Spinal cord (tissue), 10 donors: ENCODE measurements around the gene EPHA6. TPM values are rescaled to one million over a fixed set of nuclear protein-coding genes. Genes with fewer than 3 reads are reported as not detected.
"Not testable (repeated sequence)": the region's sequence is repeated elsewhere in the genome, so short reads cannot be mapped to it uniquely, and the experiment has no call there.

Experiments
- DNase-seq, 6 donors: peaks; one replicate each; pipeline versions ENCODE4 v3.0.0 to v3.0.0-alpha.2; 2013 to 2015; ENCODE audit warnings: low spot score in 6 of 6, low read depth in 4 of 6
- H3K27ac ChIP-seq: one replicate; pipeline ENCODE4 v1.5.1; 2013; ENCODE audit warnings: low read depth, low read length, control low read depth
- H3K27me3 ChIP-seq: one replicate; pipeline ENCODE4 v1.6.1; 2013; ENCODE audit warnings: low read length; ENCODE audit not compliant: control insufficient read depth, insufficient read depth
- H3K36me3 ChIP-seq: one replicate; pipeline ENCODE4 v1.6.1; 2013; ENCODE audit warnings: low read length; ENCODE audit not compliant: control insufficient read depth, insufficient read depth
- H3K4me1 ChIP-seq: one replicate; pipeline ENCODE4 v1.6.1; 2013; ENCODE audit warnings: low read length; ENCODE audit not compliant: control insufficient read depth, insufficient read depth
- H3K4me3 ChIP-seq: one replicate; pipeline ENCODE4 v1.5.1; 2013; ENCODE audit warnings: low read depth, low read length, control low read depth
- H3K9me3 ChIP-seq: one replicate; pipeline ENCODE4 v1.6.1; 2013; ENCODE audit warnings: low read length; ENCODE audit not compliant: control insufficient read depth, insufficient read depth
- WGBS: methylation state at CpG from one replicate; pipeline ENCODE4 v1.1.5; 2013; ENCODE audit warnings: missing lambda C conversion rate; ENCODE audit not compliant: insufficient coverage; 5-methylcytosine and 5-hydroxymethylcytosine counted together
- polyA plus RNA-seq, 2 donors: library from polyadenylated mRNA; unstranded; fragments of 120-200 nt; gene quantifications; one replicate each; pipeline ENCODE4 v1.2.1, GENCODE V29; 2013; ENCODE audit not compliant: insufficient read length in 2 of 2
- total RNA-seq, 2 donors: library from RNA; depleted of rRNA in 1 of 2; stranded (reverse); fragments of 120-200 nt in 1 of 2; fragments of >200 nt in 1 of 2; gene quantifications; one replicate each; pipeline versions ENCODE4 v1.2.3 to v1.2.4, GENCODE V29; 2013 to 2014
- donor health status: healthy.

The EPHA6 gene
- total and polyA plus RNA-seq, 4 donors = 5.3 to 78.5 (median 16.0) TPM

DNA sequence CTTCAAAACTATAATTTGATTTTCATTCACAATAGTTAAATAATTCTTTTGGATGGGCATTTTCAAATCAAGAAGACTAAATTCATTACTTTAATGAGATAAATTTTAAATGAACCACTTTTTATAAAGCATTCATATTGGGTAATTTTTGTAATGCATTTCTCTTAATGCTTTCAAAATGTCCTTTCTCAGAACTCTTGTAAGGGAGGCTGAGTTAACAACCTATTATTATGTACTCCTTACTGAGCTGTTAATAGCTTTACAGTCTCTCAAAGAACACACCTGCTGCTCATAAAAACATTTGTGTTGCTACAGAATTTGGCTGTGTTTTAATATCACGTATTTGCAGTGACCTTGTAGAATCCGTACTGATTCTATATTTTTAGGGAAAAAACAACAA is 616.2 kb downstream of the EPHA6 start:
- H3K27me3 ChIP-seq = no peaks in the 10 kb centered on the region
- H3K4me1 ChIP-seq = no peaks in the 10 kb centered on the region
- no CpG with 5 or more reads among the region's 2 CpGs for WGBS
- no peak overlapping the region for H3K4me3 ChIP-seq
- H3K27ac ChIP-seq = no peak overlapping the region
- H3K9me3 ChIP-seq = no peaks in the 10 kb centered on the region
- DNase-seq = peak in 1 of 6 donors; percentile 67
- no peaks in the 10 kb centered on the region for H3K36me3 ChIP-seq

- no peaks in the 10 kb centered on the region for H3K27me3 ChIP-seq
- no CpG with 5 or more reads among the region's 2 CpGs for WGBS
- H3K4me1 ChIP-seq = no peaks in the 10 kb centered on the region
- no peaks in the 10 kb centered on the region for H3K36me3 ChIP-seq
- no peak overlapping the region for H3K27ac ChIP-seq
- DNase-seq = no peak
- H3K9me3 ChIP-seq = no peaks in the 10 kb centered on the region
- no peak overlapping the region for H3K4me3 ChIP-seq
Measured at GRCh38 chr3:97432914-97433313, 618.5 kb downstream of the EPHA6 start.

DNA sequence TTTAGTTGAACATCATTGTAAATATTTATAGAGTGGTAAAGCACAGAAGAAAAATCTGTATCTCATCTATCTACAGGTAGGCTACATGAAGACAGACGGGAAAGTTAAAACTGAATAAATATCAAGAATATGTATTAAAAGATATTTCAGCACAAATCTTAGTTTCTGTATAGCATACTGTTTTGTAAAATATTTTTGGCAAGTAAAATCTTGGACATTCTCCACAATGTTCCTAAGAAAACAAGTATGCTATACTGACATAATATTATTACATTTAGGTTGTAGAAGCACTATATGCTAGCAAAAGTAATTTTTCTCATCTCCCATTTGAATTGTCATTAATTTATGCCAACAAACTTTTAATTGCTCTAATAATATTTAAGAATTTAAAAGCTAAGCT is 623.7 kb downstream of the EPHA6 start:
- H3K36me3 ChIP-seq = no peaks in the 10 kb centered on the region
- H3K4me1 ChIP-seq = no peaks in the 10 kb centered on the region
- no peaks in the 10 kb centered on the region for H3K9me3 ChIP-seq
- DNase-seq = no peak
- WGBS = no CpG with 5 or more reads among the region's 1 CpG
- H3K27ac ChIP-seq = no peak overlapping the region
- H3K4me3 ChIP-seq = no peak overlapping the region
- no peaks in the 10 kb centered on the region for H3K27me3 ChIP-seq

DNA sequence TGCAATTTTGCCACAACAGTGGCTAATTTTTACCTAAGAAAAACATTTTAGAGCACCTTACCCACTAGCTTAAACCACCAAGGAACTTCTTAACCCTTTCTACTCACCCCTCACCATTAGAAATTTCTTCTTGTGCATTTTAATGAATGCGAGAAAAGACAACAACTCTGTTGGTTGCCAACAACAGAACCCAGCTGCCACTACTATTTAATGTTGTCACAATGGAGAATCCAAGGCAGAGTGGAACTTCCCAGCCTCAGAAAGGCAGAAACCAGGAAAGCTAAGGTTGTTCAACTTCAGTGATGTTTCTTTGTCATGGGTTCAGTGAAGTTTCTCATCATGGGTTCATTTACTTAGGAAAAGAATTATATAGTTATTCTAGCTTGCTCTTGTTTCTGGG is 625.0 kb downstream of the EPHA6 start:
- no peak overlapping the region for H3K27ac ChIP-seq
- no peaks in the 10 kb centered on the region for H3K27me3 ChIP-seq
- no peak for DNase-seq
- no peaks in the 10 kb centered on the region for H3K4me1 ChIP-seq
- H3K4me3 ChIP-seq = no peak overlapping the region
- no CpG with 5 or more reads among the region's 1 CpG for WGBS
- H3K36me3 ChIP-seq = no peaks in the 10 kb centered on the region
- H3K9me3 ChIP-seq = no peaks in the 10 kb centered on the region

DNA sequence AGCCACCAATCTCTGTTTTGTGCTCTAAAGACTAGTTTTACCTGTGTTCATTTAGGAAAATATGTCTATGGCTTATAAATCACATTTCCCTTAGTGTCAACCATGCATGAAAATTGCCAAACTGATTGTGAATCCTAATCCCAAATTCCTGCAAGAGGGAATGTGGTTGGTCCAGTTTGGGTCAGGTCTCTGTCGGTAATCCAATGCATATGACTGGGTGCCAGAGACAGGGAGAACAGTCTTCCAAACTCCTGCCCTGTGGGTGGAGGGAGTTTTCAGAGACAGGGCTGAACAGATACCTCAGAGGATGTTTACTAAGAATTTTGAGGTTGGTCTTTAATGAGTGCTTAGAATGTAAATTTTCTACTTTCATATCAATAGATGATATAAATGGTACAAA is 649.6 kb downstream of the EPHA6 start:
- no peaks in the 10 kb centered on the region for H3K9me3 ChIP-seq
- no peak overlapping the region for H3K27ac ChIP-seq
- H3K36me3 ChIP-seq = no peaks in the 10 kb centered on the region
- no peak overlapping the region for H3K4me3 ChIP-seq
- DNase-seq = no peak
- WGBS = no CpG with 5 or more reads among the region's 1 CpG
- no peaks in the 10 kb centered on the region for H3K27me3 ChIP-seq
- no peaks in the 10 kb centered on the region for H3K4me1 ChIP-seq

- DNase-seq = no peak
- no CpG with 5 or more reads among the region's 2 CpGs for WGBS
- no peaks in the 10 kb centered on the region for H3K4me1 ChIP-seq
- no peaks in the 10 kb centered on the region for H3K36me3 ChIP-seq
- no peaks in the 10 kb centered on the region for H3K27me3 ChIP-seq
- no peak overlapping the region for H3K27ac ChIP-seq
- no peaks in the 10 kb centered on the region for H3K9me3 ChIP-seq
- no peak overlapping the region for H3K4me3 ChIP-seq
Measured at GRCh38 chr3:97470481-97470880, 656.1 kb downstream of the EPHA6 start.

DNA sequence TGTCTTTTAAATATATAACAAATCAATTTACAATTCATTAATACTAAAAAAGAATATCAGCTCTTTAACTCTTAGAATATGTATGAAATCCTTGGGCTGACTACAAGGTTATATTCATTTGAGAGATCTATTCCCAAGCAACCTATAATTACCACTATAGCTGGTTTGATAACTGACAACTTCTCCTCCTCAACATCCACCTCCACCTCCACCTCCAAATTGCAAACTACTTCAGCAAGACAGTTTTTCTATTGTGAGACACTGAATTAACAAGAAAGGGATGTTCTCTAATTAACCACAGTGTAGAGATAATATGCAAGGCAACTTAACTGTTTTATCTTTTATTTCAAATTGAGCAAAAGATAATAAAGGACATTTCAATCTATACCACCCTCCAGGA is 665.3 kb downstream of the EPHA6 start:
- H3K27me3 ChIP-seq = no peaks in the 10 kb centered on the region
- H3K4me1 ChIP-seq = no peaks in the 10 kb centered on the region
- H3K9me3 ChIP-seq = no peaks in the 10 kb centered on the region
- no peak overlapping the region for H3K27ac ChIP-seq
- no peak for DNase-seq
- no peaks in the 10 kb centered on the region for H3K36me3 ChIP-seq
- H3K4me3 ChIP-seq = no peak overlapping the region

DNA sequence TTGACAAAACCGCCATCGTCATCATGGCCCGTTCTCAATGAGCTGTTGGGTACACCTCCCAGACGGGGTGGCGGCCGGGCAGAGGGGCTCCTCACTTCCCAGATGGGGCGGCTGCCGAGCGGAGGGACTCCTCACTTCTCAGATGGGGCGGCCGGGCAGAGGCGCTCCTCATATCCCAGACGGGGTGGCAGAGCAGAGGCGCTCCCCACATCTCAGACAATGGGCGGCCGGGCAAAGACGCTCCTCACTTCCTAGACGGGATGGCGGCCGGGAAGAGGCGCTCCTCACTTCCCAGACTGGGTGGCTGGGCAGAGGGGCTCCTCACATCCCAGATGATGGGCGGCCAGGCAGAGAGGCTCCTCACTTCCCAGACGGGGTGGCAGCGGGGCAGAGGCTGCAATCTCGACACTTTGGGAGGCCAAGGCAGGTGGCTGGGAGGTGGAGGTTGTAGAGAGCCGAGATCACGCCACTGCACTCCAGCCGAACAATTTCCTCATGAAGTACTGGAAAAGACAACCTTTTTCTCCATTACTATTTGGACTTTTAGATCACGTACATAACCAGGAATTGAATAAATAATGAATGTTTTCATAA is 666.4 kb downstream of the EPHA6 start:
- H3K27me3 ChIP-seq, DNase-seq, H3K4me3 ChIP-seq, H3K4me1 ChIP-seq, H3K9me3 ChIP-seq, H3K27ac ChIP-seq, H3K36me3 ChIP-seq: not testable (repeated sequence)
- WGBS = 94% methylated on average over 17 of the region's 29 CpGs

DNA sequence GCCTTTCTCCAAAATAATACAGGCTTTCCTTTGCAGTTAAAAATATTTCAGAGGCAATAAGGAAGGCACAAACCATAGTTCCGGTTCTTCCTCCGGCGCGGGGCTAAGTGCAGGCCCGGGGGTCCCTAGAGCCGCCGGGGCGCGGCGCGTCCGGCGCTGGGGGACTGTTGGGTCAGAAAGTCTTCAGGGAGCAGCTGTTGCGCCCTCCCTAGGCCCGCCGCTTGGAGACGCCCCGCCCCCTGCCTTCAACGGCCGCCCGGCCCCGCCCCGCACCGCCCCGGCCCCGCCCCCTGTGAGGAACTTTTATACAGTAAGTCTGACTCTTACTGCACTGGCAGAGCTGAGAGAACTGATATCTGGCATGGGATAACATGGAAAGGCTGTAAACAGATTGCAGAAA is 667.0 kb downstream of the EPHA6 start:
- Histone ChIP-seq H3K9me3 (no peaks in the 10 kb centered on the region), H3K27me3 (no peaks in the 10 kb centered on the region), H3K27ac (no peak overlapping the region), H3K4me3 (no peak overlapping the region), H3K36me3 (no peaks in the 10 kb centered on the region), H3K4me1 (no peaks in the 10 kb centered on the region)
- whole genome bisulfite sequencing = 98% methylated on average over 17 of the region's 26 CpGs
- DNase-seq = no peak

- DNase-seq = no peak
- no peaks in the 10 kb centered on the region for H3K9me3 ChIP-seq
- H3K27ac ChIP-seq = no peak overlapping the region
- WGBS = 88% methylated on average over 3 of the region's 3 CpGs
- H3K36me3 ChIP-seq = no peaks in the 10 kb centered on the region
- H3K4me3 ChIP-seq = no peak overlapping the region
- H3K4me1 ChIP-seq = no peaks in the 10 kb centered on the region
- no peaks in the 10 kb centered on the region for H3K27me3 ChIP-seq
Measured at GRCh38 chr3:97485206-97485605, 670.8 kb downstream of the EPHA6 start.
